ENCODE data around the gene ELF1.
"Not testable (repeated sequence)": the region's sequence is repeated elsewhere in the genome, so short reads cannot be mapped to it uniquely, and the experiment has no call there.

Gene ELF1
- total RNA-seq, result 222 to 286 reads per million in 2 donors

DNA sequence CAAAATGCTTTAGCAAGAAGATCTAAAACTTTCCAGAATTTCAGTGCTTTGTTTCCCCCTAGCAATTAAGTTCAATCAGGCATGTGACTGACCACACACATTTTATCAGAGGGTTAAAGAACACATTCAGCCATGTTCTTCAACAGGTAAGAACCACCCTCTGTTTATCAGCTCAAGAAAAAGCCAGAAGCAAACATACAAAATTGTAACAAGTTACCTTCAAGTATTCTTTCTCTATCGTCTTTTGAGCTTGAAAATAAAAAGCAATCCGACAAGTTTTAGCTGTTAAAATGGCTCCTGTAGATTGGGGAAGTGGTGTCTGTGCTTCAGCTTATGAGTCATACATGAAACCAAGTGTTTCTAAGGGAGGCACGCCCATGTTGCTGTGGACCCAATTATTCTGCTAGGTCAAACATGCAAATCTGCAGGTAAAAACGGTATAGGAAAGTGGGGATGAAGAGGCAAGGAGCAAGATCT lies at the start of gene ELF1:
Gene ELF1, minus strand, starts transcription at position 306 of the 477 bp plus-strand sequence. CDS start 37,262 bp downstream, outside the sequence.
- no peak for DNase-seq

DNA sequence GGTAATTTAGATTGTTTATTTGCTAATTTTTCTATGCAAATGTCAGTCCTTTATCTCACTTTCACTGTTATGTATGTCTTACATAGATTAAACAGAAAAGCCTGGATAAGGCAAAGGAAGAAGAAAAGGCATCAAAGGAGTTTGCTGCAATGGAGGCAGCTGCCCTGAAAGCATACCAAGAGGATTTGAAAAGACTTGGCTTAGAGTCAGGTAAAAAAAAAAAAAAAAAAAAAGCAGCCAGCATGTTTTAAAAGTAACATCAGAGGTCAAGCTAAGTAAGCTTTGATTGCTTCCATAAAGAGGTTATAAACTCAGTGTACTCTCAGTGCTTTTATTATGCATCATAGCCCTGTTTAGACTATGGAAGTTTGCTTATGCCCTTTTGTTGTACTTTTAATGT lies 46.0 kb upstream of the ELF1 start:
- DNase-seq, result no peak

DNA sequence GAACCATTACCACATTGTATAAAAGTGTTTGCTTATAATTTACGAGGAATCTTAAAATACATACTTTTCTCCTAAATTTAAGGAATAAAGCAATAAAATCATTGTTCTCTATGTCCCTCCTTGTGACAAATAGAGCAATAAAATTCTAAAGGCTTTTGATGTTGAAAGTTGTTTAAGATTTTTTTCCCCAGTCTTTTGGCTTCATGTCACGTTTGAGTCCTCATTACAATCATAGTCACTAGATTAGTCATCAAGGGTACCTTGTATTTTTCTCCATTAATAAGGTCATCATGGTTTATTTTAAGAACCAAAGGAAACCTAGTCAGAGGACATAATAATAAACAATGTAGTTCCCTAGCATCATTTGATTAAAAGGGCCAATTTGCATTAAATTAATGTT lies 45.4 kb upstream of the ELF1 start:
- no peak for DNase-seq

DNA sequence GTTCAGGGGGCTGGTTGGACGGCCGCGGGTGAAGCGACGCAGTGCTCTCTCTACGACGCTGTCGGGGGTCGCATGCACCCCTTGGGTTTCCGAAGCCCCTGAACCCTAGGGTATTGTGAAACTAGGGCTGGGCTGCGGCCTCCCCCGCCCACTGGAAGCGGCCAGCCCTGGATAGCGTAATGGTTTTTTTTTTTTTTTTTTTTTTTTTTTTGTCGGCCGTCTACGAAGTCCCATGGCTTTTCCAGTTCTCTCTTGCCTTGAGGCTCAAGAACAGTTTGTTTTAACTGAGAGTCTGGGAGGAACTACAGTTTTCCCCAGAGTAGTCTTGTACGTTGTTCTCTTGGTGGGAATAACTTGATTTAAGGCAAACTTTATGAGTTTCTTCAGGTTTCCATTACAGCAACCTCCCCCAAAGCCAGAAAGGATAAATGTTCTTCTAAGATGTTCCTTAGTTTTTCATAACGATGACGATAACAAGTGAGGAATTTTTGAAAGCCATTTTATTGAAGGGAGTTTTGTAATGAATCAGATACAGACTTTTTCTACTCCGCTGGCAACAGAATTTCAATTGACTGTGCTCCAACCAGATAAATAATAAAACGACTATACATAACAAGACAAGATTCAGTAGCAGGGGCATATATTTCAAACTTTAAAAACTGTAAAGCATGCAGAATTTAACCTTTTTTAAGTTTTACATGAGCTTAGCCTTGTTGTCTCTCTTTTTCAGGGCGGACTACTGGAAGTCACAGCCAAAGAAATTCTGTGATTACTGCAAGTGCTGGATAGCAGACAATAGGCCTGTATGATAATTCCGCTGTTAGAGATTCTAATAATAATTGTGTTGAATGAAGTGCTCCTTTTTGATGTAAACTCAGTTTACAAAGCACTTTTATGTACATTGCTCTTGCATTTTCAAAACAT lies 43.1 kb upstream of the ELF1 start:
- no peak for DNase-seq

DNA sequence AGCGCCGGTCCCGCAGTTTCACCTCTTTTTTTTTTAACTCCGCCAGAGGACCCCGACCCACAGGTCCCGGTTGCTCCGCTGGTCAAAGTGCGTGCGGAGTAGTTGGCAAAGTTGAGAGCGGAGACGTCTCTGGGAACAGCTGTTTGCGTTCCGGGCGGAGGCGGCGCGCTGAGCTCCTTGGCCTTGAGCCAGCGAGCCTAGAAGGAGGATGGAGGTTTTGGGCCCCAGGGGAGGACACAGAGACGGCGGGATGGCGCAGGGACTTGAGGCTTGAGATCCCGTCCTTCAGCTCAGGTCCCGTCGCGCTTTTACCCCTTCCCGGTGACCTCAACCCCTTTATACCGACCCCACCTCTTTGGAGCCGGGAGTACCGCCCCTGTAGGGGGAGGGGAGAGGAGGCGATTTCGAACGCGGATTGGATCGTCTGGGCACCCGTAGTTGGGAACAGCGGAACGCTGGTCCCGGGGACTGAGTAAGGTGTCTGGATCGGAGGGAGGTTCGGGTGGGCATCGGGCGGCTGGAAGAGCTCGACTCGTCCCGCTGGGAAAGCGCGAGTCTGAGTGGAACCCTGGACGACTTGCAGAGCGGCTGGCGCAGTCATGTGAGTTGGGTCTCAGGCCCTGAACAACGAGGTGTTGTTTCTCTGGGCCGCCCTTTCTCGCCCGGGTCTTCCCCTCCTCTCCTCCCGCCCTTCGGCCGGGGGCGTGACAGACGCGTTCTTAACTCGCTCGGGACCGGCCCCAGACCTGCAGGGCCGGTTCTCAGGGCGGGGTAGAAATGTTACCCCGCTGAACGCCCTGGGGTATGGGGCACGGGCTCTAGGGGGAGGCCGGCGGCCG lies 42.2 kb upstream of the ELF1 start, which contains the start of gene WBP4:
Gene WBP4, plus strand, starts transcription at position 435 of the 839 bp plus-strand sequence. Its CDS starts 165 bp downstream, at position 600.
- peak; percentile 73 for DNase-seq

DNA sequence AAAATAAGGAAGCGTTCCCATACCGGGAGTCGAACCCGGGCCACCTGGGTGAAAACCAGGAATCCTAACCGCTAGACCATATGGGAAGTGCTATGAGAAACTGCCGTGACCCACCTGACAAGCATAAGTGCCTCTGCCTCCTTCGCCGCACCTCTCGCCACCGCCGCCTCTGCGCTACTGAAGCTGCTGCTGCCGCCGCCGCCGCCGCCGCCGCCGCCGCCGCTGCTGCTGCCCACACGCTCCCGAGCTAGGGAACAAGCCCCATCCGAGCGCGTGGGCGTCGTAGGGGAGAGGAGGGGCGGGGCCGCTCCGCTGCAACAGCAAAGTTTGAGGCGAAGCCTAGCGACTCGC lies 41.6 kb upstream of the ELF1 start:
- peak; percentile 75 for DNase-seq

DNA sequence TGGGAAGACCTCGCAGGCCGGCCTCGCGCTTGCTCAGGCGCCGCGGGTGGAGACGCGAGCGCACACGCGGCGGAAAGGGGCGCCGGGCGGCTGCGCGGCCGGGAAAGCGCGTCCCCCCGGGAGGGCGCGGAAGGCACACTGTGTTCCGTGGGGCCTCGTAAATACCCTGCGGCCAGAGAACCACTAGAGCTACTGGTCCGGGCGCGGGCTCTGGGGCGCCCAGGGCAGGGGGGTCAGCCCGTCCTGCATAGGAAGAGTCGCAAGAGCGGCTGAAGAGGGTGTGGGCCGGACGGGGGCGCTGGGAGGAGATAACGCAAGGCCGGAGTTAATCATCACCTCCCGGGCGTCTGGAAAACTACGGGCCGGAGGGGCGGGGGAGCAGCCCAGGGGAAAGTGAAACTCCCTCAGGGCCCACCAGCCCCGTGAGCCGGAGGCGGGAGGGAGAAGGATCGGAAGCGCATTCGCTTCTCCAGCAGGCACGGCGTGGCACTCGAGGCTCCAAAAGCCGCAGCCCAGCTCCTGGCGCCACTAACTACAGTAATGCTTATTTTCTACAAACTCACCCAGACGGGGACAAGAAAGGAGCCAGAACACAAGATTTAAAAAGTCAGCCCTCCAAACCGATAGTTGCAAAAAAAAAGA lies 41.1 kb upstream of the ELF1 start:
- peak; percentile 55 for DNase-seq

DNA sequence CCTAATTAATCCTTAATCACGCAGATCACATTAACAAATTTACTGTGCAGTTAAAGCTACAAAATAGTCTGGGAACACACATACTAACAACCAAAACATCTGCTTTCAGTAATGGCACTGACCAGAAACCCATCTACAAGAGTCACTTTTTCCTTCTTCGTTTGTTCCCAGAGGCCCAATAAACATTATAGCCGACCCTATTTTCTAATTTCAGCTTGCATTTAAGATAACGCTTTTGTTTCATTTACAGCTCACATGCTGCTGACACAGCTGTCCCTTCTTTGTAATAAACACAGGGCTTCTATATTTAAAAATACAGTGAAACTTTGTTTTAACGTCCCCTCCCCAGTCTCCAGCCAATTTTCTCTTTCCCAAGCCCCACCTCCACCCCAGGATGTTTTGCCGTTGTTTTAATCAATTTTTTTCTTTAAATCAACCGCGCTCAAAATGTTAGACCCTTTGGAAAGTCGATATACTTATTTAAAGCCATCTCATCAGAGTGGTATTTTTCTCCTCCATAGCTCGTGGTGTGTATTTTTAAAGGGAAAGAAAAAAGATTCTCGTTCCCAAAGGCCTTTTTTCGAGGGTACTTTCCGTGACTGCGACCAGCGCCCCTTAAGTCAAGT lies 40.5 kb upstream of the ELF1 start:
- no peak for DNase-seq

DNA sequence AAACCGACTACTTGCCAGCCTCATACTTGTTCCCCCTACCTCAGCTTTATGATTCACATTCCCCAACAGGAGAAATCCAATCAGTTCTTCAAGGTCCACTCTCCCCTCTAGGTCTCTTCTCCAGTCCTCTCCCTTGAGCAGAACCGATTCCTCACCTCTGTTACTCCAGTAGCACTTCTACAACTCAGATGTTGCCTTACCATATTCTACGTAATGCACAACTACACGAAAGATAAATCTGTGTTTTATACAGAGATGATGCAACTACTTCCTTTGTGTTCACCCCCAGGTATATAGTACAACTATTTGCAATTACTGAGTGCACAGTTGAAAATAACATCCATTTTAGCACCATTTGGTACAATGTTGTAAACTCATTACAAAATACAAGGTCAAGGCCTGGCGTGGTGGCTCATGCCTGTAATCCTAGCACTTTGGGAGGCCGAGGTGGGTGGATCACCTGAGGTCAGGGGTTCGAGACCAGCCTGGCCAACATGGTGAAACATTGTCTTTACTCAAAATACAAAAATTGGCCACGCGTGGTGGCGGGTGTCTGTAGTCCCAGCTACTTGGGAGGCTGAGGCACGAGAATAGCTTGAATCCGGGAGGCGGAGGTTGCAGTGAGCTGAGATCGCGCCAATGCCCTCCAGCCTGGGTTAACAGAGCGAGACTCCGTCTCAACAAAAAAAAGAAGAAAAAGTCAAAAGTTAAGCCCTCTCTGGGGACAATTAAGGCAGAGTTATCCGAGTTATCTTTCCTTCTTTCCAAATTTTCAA lies 39.4 kb upstream of the ELF1 start:
- DNase-seq, result no peak

DNA sequence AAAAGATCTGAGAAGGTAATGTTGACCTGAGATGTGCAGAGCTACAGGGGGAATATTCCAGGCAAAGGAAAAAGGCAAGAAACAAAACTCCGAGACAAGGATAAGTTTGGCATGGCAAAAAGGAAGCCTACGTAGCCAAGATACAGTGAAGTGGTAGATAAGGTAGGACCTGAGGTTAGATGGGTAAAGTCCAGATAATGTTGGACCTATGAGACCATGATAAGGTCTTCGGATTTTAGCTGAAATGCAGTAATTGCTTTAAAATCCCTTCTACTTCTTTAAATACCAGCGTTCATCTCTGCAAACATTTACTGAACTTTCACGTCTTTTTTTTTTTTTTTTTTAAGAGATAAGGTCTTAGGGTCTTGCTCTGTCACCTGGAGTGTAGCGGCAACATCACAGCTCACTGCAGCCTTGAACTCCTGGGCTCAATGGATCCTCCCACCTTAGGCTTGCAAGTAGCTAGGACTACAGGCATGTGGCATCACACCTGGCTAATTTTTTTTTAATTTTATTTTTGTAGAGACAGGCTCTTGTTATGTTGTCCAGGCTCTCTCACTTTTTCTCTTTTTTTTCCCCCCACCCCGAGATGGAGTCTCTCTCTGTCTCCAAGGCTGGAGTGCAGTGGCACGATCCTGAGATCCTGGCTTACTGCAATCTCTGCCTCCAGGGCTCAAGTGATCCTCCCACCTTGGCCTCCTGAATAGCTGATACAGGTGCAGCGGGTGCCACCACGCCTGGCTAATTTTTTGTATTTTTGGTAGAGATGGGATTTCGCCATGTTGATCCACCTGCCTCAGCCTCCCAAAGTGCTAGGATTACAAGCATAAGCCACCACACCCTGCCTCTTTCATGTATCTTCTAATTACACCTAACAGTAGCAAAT lies 38.0 kb upstream of the ELF1 start:
- DNase-seq, result no peak

DNA sequence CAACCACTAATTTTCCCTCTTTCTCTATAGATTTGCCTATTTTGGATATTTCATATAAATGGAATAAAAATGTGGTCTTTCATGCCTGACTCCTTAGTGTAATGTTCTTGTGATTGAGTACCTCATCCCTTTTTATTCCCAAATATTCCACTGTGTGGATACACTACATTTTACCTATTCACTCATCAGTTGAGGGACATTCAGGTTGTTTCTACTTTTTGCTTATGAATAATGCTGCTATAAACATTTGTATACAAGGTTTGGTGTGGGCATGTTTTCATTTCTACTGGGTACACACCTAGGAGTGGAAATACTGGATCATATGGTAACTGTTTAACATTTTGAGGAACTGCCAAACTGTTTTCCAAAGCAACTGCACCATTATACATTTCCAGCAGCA lies 37.1 kb upstream of the ELF1 start:
- no peak for DNase-seq

DNA sequence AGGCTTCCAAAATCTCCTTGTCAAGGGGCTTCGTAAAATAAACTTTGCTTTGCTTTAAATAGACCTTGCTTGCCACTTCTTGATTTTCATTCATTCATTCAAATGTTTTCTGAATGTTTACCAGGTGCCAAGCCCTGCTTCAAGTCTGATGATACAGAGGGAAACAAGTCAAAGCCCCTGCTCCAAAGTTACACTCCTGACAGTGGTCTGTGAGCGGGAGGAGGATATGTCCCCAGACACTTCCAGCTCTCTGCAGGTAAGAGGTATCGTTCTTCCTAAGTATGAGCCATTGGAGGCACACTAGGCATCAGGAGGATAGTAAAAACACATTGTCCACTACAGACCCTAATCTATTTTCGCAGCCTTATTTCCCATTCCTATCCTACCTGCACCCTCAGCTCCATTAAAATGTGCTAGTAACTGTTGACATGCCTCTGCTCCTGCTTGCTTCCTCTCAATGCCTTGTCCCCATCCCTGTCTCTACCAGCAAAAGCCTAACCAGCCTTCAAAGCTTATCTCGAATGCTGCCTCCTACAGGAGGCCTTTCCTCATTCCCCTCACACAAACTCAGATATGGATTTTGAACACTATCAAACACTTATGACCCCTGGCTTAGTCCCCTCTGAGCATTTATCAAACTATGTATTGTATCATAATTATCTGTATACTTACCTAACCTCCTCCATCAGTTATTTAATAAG lies 36.0 kb upstream of the ELF1 start:
- DNase-seq, result no peak

DNA sequence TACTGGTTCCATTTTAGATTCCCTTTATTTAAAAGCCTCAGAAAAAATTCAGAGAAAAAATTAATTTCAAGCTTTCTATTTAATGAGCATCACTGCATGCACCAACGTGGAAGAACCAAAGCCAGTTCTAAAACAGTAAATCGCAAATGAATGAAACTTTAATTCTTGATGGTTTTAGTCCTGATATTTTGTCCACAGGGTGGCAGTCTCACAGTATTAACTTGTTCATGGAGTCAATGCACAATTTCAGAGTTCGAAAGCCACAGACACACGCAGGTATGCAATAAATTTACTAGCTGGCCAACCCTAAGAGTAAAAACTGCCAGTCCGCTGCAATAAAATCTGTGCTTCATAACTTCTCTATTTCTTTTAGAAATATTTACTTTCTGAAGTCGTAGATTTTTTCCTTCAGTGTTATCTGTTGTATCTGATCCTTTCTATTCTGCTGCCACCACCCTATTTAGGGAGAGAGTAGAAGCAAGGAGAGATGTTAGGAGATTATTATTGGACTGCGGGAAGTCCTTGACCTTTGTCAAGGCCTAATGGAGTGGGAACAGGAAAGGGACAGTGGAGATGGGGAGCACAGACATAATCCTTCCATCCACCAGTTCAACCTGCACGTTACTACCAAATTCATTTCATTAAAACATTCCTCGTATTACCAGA lies 35.2 kb upstream of the ELF1 start:
- no peak for DNase-seq

DNA sequence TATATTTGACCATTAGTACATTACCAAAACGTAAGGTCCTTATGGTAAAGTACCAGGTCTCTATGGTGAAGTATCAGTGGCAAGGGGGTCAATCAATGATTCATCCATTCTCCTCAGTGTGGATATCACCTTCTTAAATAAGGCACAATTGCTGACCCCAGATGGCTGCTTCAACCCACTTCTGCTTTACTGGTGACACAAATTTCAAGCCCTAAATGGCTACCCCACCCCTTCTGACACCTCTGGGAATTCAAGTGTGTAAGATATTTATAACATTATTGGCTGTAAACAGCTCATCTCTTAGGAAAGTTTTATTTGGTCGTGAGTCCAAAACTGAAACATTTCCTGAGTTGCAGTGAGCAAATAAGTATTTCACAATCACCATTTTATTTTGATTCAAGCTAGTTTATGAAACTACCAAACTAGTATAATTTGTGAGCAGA lies 34.3 kb upstream of the ELF1 start:
- no peak for DNase-seq

DNA sequence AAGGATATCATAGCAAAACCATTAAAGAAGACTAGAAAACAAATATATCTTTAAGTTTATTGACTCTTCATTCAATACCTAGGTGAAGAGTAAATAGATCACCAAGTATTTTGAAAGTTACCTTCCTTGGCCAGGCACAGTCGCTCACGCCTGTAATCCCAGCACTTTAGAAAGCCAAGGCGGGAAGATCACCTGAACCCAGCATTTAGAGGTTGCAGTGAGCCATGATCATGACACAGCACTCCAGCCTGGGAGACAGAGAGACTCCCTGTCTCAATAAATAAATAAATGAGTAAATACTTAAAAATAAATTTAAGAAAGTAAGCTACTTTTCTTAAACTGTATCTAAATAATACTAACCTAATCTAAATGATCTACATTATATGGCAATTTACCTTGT lies 33.3 kb upstream of the ELF1 start:
- DNase-seq, result no peak

DNA sequence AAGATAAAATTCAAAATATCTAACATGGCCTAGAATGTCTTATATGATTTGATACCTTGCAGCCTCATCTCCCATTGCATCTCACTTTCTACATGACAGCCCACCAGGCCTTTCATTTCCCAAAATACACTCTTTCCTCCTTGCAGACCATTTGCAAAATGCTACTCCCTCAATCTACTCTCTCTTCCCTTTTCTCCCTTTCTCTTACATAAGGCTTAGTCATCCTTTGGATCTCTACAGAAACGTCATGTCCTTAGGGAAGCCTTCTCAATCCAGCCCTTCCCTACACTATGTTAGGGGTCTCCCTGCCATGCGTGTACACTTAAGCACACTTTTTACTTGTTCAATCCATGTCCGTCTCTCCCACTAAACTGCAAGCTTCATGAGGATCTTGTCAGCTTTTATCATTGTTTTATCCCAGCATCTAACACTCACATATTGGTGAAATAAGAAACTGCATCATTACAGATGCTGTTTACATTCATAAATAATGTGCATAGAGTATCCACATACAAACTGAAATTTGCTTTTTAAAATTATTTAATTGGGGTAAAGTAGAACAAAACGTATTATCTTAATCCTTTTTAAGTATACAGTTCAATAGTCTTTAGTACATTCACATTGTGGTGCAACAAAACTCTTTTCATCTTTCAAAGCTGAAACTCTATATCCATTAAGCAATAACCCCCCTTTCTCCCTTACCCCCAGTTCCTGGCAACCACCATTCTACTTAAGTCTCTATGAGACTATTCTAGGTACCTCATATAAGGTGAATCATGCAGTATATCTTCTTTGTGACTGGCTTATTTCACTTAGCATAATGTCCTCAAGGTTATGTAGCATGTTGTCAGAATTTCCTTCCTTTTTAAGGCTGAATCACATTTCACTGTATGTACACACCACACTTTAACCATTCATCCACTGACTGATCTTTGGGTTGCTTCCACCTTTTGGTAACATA lies 30.6 kb upstream of the ELF1 start:
- no peak for DNase-seq

DNA sequence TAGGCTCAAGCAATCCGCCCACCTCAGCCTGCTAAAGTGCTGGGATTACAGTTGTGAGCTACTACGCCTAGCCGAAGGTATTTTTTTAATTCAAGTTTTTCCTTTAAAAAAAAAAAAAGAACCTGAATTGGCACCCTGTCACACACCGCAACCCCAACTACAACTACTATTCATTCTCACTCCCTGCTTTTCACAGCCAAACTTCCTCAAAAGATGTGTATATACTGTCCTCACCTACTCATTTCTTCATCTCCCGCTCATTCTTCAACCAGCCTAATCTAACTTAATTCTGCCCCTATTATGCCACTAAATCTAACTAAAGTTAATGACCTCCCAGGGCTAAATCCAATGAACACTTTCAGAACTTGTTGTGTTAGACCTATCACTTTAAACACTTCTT lies 29.5 kb upstream of the ELF1 start:
- no peak for DNase-seq

DNA sequence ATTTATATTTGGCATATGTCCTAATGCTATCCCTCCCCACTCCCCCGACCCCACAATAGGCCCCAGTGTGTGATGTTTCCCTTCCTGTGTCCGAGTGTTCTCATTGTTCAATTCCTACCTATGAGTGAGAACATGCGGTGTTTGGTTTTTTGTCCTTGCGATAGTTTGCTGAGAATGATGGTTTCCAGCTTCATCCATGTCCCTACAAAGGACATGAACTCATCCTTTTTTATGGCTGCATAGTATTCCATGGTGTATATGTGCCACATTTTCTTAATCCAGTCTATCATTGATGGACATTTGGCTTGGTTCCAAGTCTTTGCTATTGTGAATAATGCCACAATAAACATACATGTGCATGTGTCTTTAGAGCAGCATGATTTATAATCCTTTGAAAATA lies 23.3 kb upstream of the ELF1 start:
- DNase-seq, result not testable (repeated sequence)

All from activated gamma-delta T cell (primary cell).